Heart left ventricle (tissue), 16 donors: ENCODE data around the gene TSPAN19. TPM values are rescaled to one million over a fixed set of nuclear protein-coding genes. Genes with fewer than 3 reads are reported as not detected.

ENCODE experiments used
- ATAC-seq, 4 donors: fragments of 200-7000 bp; cut with Tn5 transposase; one replicate each; pipeline ENCODE4 v1.9.1; 2020 to 2022; ENCODE audit warnings: moderate library complexity in 4 of 4, mild to moderate bottlenecking in 3 of 4, moderate number of reproducible peaks in 1 of 4
- DNase-seq, 5 donors: peaks; one replicate each; pipeline ENCODE4 v3.0.0-alpha.2; 2020
- H3K27ac ChIP-seq, 12 donors: fragments of 200-600 bp; sonication (generic) in 4 of 12; one replicate each; pipeline versions ENCODE4 v1.5.0 to v1.8.0; 2016 to 2022; ENCODE audit warnings: mild to moderate bottlenecking in 2 of 12
- H3K27me3 ChIP-seq, 9 donors: fragments of 200-600 bp; sonication (generic) in 2 of 9; one replicate each; pipeline versions ENCODE4 v1.5.1 to v1.8.0; 2016 to 2022; ENCODE audit warnings: mild to moderate bottlenecking in 3 of 9
- H3K36me3 ChIP-seq, 9 donors: fragments of 200-600 bp; sonication (generic) in 2 of 9; one replicate each; pipeline versions ENCODE4 v1.5.0 to v1.8.0; 2018 to 2022; ENCODE audit warnings: mild to moderate bottlenecking in 2 of 9
- H3K4me1 ChIP-seq, 12 donors: fragments of 200-600 bp; sonication (generic) in 4 of 12; one replicate each; pipeline versions ENCODE4 v1.5.0 to v1.8.0; 2016 to 2022; ENCODE audit warnings: mild to moderate bottlenecking in 3 of 12
- H3K4me3 ChIP-seq, 12 donors: fragments of 200-600 bp; sonication (generic) in 4 of 12; one replicate each; pipeline versions ENCODE4 v1.5.0 to v1.8.0; 2017 to 2022; ENCODE audit warnings: mild to moderate bottlenecking in 9 of 12, moderate library complexity in 4 of 12
- H3K9me3 ChIP-seq, 12 donors: fragments of 200-600 bp; sonication (generic) in 4 of 12; one replicate each; pipeline versions ENCODE4 v1.5.0 to v1.8.0; 2016 to 2022; ENCODE audit warnings: mild to moderate bottlenecking in 1 of 12
- POLR2A ChIP-seq, 2 donors: fragments of 450-650 bp; IDR thresholded peaks; one replicate each; pipeline ENCODE4 v1.6.1; 2017; ENCODE audit warnings: antibody characterized with exemption in 2 of 2, mild to moderate bottlenecking in 2 of 2, moderate library complexity in 2 of 2
- WGBS, 4 donors: extraction: QIAGEN DNeasy Blood & Tissue Kit in 2 of 4; methylation state at CpG; one replicate each; pipeline versions ENCODE4 v1.1.5 to v1.1.7; 2013 to 2018; 5-methylcytosine and 5-hydroxymethylcytosine counted together
- intact Hi-C, 10 donors: fragments of 100-400 bp; cut with DNase I; formaldehyde crosslinking; loops; one replicate each; pipeline versions ENCODE4 v1.11.1 to v1.14.2; 2022
- polyA plus RNA-seq, 2 donors: library from polyadenylated mRNA; stranded (reverse); fragments of 200-250 nt; gene quantifications; one replicate each; pipeline ENCODE4 v1.2.3, GENCODE V29; 2013
- total RNA-seq, 9 donors: library from RNA; depleted of rRNA in 2 of 9; stranded (reverse); fragments of >200 nt in 2 of 9; fragmentation: NEBNext Ultra II Directional in 3 of 9; extraction: Animal tissue kit (Norgen Biotek cat#: 25700) in 3 of 9; gene quantifications; one replicate each; pipeline versions ENCODE4 v1.1.0 to v1.2.4, GENCODE V29; 2016 to 2023
- TF ChIP-seq, protein P1 (sequence below), 12 donors: fragments of 200-600 bp; sonication (generic) in 4 of 12; IDR thresholded peaks; one replicate each; pipeline versions ENCODE4 v1.5.0 to v1.8.0; 2018 to 2022; ENCODE audit warnings: antibody characterized with exemption in 12 of 12, mild to moderate bottlenecking in 5 of 12
- donor health status: ischemic (EF 13 %, LVEDD 7.1; RV severe dilation, severe dysfunction).
- donor health status: healthy with polysubstance abuse.
- donor health status: DM: no; HTN: yes; CAD: no.
- donor health status: DM: no; HTN: no; CAD: no.
- donor health status: ischemic (EF 25% LVEDD 6.9; RV normal size, moderate dysfunction).
- donor health status: ischemic (EF 25% LVEDD 5.7; RV mildly dilated, moderate dysfunction).
- donor health status: healthy.
- donor health status: DM: yes; HTN: yes; CAD: no.
- donor health status: ischemic (EF 35%, LVEDD 5.7; RV mildly dilated, moderate dysfunction).
- donor health status: nonischemic (EF 11% LVEDD 7.7; RV severe dilation, severe dysfunction).
- donor health status: DM: yes; HTN: yes; CAD: no.
- donor health status: PGD.
- donor health status: ischemic (EF 29% LVEDD 5.4; RV normal size, mild dysfunction).
- donor health status: nonischemic (EF 23%, LVEDD 6.1; RV moderate dilation, normal function).

TSPAN19 gene
- total and polyA plus RNA-seq, 11 donors: 0.11 to 0.47 (median 0.39) TPM; not detected in 8

DNA sequence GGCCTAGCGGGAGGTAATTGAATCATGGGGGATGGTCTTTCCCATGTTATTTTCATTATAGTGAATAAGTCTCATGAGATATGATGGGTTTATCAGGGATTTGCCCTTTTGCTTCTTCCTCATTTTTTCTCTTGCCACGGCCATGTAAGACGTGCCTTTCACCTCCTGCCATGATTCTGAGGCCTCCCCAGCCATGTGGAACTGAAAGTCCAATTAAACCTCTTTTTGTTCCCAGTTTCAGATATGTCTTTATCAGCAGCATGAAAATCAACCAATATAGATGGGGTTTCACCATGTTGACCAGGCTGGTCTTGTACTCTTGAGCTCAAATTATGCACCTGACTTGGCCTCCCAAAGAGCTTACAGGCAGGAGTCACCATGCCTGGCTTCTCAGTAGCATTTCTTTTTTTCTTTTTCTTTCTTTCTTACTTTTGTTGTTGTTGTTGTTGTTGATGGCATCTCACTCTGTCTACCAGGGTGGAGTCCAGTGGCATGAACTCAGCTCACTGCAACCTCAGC is 33.2 kb downstream of the TSPAN19 start:
- no peaks in the 10 kb centered on the region for H3K27me3 ChIP-seq
- ATAC-seq (no peak), DNase-seq (no peak)
- no peak overlapping the region for H3K27ac ChIP-seq
- H3K36me3 ChIP-seq: no peaks in the 10 kb centered on the region
- intact Hi-C loops: no loop called here
- H3K4me1 ChIP-seq: no peaks in the 10 kb centered on the region
- no peaks in the 10 kb centered on the region for H3K9me3 ChIP-seq
- TF ChIP-seq POLR2A (IDR thresholded peaks at IDR 0.05): no peak
- TF ChIP-seq, protein P1, sequence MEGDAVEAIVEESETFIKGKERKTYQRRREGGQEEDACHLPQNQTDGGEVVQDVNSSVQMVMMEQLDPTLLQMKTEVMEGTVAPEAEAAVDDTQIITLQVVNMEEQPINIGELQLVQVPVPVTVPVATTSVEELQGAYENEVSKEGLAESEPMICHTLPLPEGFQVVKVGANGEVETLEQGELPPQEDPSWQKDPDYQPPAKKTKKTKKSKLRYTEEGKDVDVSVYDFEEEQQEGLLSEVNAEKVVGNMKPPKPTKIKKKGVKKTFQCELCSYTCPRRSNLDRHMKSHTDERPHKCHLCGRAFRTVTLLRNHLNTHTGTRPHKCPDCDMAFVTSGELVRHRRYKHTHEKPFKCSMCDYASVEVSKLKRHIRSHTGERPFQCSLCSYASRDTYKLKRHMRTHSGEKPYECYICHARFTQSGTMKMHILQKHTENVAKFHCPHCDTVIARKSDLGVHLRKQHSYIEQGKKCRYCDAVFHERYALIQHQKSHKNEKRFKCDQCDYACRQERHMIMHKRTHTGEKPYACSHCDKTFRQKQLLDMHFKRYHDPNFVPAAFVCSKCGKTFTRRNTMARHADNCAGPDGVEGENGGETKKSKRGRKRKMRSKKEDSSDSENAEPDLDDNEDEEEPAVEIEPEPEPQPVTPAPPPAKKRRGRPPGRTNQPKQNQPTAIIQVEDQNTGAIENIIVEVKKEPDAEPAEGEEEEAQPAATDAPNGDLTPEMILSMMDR (IDR thresholded peaks at IDR 0.05): no peak
- no peak overlapping the region for H3K4me3 ChIP-seq
- WGBS, 4 donors: 64 to 73% (median 69%) methylated on average over 3 of the region's 3 CpGs

DNA sequence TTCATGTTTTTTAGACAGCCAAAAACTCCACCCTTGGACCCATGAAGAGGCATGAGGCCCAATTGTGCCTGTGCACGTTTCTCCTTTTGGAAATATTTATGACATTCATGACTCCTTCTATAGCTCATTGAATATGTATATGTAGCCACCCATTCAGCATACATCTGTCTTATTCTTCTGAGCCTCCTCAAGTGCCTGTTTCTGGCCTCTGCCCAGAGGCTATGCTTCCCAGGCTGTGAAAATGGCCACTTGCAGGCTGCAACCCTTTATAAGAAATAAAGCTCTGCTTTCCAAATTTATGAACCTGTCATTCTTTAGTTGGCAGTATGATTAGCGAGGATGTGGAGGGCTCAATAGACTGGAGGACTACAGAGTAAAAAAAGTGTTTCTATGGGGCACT is 35.3 kb downstream of the TSPAN19 start:
- TF ChIP-seq, protein P1 (IDR thresholded peaks at IDR 0.05): no peak
- TF ChIP-seq POLR2A (IDR thresholded peaks at IDR 0.05): no peak
- Histone ChIP-seq H3K36me3 (no peaks in the 10 kb centered on the region), H3K4me3 (no peak overlapping the region), H3K27ac (no peak overlapping the region), H3K4me1 (no peaks in the 10 kb centered on the region), H3K9me3 (no peaks in the 10 kb centered on the region), H3K27me3 (no peaks in the 10 kb centered on the region)
- ATAC-seq (no peak), DNase-seq (no peak)
- intact Hi-C loops: no loop called here
- 67 to 74% (median 71%) methylated on average over 2 of the region's 2 CpGs for WGBS, 4 donors

DNA sequence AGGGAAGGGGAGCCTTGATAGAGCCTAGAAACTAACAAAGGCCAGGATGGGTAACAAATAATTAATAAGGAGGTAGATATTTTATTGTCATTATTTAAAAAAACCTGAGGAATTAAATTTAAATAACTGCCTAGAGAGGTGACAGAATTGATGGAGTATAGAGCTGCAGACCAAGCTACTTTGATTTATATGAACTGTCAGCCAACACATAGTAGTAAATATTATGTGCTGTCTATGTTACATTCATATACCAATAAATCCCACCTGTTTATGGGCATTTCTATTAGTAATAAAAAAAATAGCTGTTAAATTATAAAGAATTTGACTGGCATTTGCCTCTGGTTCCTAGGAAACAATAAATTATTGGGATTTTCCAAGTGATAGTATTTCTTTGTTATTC is 37.7 kb downstream of the TSPAN19 start:
- TF ChIP-seq POLR2A (IDR thresholded peaks at IDR 0.05): no peak
- TF ChIP-seq, protein P1 (IDR thresholded peaks at IDR 0.05): no peak
- Histone ChIP-seq H3K36me3 (no peaks in the 10 kb centered on the region), H3K4me3 (no peak overlapping the region), H3K9me3 (no peaks in the 10 kb centered on the region), H3K27me3 (no peaks in the 10 kb centered on the region), H3K27ac (no peak overlapping the region), H3K4me1 (no peaks in the 10 kb centered on the region)
- no peak for ATAC-seq
- no peak for DNase-seq
- intact Hi-C loops: no loop called here

DNA sequence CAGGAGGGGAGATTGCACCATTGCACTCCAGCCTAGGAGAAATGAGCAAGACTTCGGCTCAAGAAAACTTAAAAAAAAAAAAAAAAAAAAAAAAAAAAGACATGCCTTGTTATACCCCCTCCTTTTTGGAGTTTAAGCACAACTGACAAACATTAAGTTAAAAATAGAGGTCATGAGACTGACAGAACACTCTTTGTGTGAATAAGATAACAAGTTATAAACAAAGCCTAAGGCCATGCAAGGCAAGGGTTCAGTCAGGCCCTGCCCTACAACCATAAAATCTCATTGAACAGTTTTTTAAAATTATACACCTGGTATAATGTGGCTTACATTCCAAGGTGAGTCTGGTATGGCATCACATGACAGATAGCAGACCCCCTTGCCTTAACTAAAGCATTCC is 39.3 kb downstream of the TSPAN19 start:
- Histone ChIP-seq H3K36me3 (no peaks in the 10 kb centered on the region), H3K27me3 (no peaks in the 10 kb centered on the region), H3K4me1 (no peaks in the 10 kb centered on the region), H3K4me3 (no peak overlapping the region), H3K9me3 (no peaks in the 10 kb centered on the region), H3K27ac (no peak overlapping the region)
- intact Hi-C loops: no loop called here
- no peak for DNase-seq
- WGBS, 4 donors: 90 to 100% (median 91%) methylated on average over 1 of the region's 1 CpG
- TF ChIP-seq, protein P1 (IDR thresholded peaks at IDR 0.05): no peak
- no peak for TF ChIP-seq POLR2A (IDR thresholded peaks at IDR 0.05)
- no peak for ATAC-seq
